Left lung (tissue), 10 donors: ENCODE results near the gene CEBPA. TPM values are rescaled to one million over a fixed set of nuclear protein-coding genes. Genes with fewer than 3 reads are reported as not detected.
A peak's percentile ranks its signal among the peaks of the same experiment; 100 is the strongest.

Experiments
- ATAC-seq: fragments of 200-7000 bp; cut with Tn5 transposase; one replicate; pipeline ENCODE4 v1.9.1; 2020; ENCODE audit warnings: moderate library complexity
- DNase-seq, 4 donors: peaks; one replicate each; pipeline ENCODE4 v3.0.0-alpha.2; 2013 to 2020
- H3K27ac ChIP-seq, 2 donors: fragments of 200-600 bp; sonication (generic) in 1 of 2; one replicate each; pipeline versions ENCODE4 v1.5.0 to v1.8.0; 2020 to 2021
- H3K27me3 ChIP-seq, 2 donors: fragments of 200-600 bp; sonication (generic) in 1 of 2; one replicate each; pipeline versions ENCODE4 v1.5.0 to v1.8.0; 2020 to 2021
- H3K36me3 ChIP-seq, 2 donors: fragments of 200-600 bp; sonication (generic) in 1 of 2; one replicate each; pipeline versions ENCODE4 v1.5.0 to v1.8.0; 2020 to 2021
- H3K4me1 ChIP-seq, 2 donors: fragments of 200-600 bp; one replicate each; pipeline ENCODE4 v1.8.0; 2021
- H3K4me3 ChIP-seq, 2 donors: fragments of 200-600 bp; sonication (generic) in 1 of 2; one replicate each; pipeline versions ENCODE4 v1.5.0 to v1.8.0; 2020 to 2021; ENCODE audit warnings: mild to moderate bottlenecking in 1 of 2
- H3K9me3 ChIP-seq, 2 donors: fragments of 200-600 bp; sonication (generic) in 1 of 2; one replicate each; pipeline versions ENCODE4 v1.5.0 to v1.8.0; 2020 to 2021
- intact Hi-C, 2 donors: fragments of 100-400 bp; cut with DNase I; formaldehyde crosslinking; loops; one replicate each; pipeline versions ENCODE4 v1.11.2 to v1.14.2; 2022
- polyA plus RNA-seq, 6 donors: library from polyadenylated mRNA; unstranded; fragments of 120-200 nt; gene quantifications; one replicate each; pipeline ENCODE4 v1.2.1, GENCODE V29; 2013; ENCODE audit not compliant: insufficient read length in 6 of 6
- total RNA-seq, 2 donors: library from RNA; stranded (reverse); fragmentation: NEBNext Ultra II Directional; extraction: Animal tissue kit (Norgen Biotek cat#: 25700); gene quantifications; one replicate each; pipeline ENCODE4 v1.2.1, GENCODE V29; 2021
- TF ChIP-seq, protein P1 (sequence below), 2 donors: fragments of 200-600 bp; sonication (generic) in 1 of 2; IDR thresholded peaks; one replicate each; pipeline versions ENCODE4 v1.5.0 to v1.8.0; 2021; ENCODE audit warnings: antibody characterized with exemption in 2 of 2
- donor health status: DM: no; HTN: yes; CAD: no.
- donor health status: DM: no; HTN: no; CAD: no.

CEBPA gene
- total and polyA plus RNA-seq, 8 donors = 11.2 to 93.8 (median 16.5) TPM

DNA sequence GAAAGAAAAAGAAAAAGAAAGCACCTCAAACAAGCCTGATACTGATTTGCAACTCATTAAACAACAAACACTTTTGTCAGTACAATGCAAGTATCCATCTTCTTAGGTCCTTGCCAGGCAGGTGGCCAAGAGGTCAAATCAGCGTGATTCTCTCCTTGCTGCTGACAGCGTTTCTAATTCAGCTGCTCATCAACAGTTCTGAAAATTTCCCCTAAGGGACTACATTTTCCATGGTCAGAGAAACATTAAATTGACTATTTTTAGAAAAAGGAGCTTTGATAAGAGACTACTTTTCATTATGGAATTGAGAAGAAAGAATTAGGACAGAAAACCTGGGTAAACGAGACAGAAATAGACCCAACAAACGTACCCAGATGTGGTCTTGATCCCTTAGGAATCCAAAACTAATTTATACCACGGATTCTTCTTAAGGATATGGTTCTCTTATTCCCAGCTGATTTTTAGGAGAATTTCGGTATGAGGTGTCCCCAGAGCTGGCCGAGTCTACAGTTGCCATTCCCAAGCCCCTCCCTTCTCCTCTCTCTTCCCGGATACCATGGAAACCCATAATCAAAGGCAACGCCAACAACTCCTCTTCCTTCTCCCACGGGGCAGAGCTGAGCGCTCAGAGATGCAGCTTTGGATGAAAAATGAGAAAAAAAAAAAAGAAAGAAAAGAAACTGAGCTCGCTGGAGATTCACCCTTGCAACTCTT is 41.7 kb upstream of the CEBPA start:
- H3K4me3 ChIP-seq = no peak overlapping the region
- no peaks in the 10 kb centered on the region for H3K36me3 ChIP-seq
- ATAC-seq (peak; percentile 53), DNase-seq (peak in 2 of 4 donors; percentile 8 to 33)
- peaks cover 4 to 45% of the 10 kb centered on the region in 2 donors for H3K27me3 ChIP-seq
- intact Hi-C loops = no loop called here
- TF ChIP-seq, protein P1, sequence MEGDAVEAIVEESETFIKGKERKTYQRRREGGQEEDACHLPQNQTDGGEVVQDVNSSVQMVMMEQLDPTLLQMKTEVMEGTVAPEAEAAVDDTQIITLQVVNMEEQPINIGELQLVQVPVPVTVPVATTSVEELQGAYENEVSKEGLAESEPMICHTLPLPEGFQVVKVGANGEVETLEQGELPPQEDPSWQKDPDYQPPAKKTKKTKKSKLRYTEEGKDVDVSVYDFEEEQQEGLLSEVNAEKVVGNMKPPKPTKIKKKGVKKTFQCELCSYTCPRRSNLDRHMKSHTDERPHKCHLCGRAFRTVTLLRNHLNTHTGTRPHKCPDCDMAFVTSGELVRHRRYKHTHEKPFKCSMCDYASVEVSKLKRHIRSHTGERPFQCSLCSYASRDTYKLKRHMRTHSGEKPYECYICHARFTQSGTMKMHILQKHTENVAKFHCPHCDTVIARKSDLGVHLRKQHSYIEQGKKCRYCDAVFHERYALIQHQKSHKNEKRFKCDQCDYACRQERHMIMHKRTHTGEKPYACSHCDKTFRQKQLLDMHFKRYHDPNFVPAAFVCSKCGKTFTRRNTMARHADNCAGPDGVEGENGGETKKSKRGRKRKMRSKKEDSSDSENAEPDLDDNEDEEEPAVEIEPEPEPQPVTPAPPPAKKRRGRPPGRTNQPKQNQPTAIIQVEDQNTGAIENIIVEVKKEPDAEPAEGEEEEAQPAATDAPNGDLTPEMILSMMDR (IDR thresholded peaks at IDR 0.05) = no peak
- no peak overlapping the region for H3K27ac ChIP-seq
- H3K9me3 ChIP-seq = no peaks in the 10 kb centered on the region
- no peaks in the 10 kb centered on the region for H3K4me1 ChIP-seq

DNA sequence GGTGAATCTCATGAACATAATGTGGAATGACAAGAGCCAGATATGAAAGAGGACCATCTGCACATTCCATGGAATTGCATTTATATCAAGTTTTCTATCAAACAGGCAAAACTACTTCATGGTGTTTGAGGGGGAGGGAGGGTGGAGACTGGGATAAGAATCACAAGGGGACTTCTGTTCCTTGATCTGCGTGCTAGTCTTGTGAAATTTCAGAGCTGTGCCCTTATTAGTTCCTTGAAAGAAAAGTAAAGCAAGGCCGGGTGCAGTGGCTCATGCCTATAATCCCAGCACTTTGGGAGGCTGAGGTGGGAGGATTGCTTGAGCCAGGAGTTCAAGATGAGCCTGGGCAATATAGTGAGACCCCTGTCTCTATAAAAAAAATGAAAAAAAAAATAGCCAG is 41.0 kb upstream of the CEBPA start:
- TF ChIP-seq, protein P1 (IDR thresholded peaks at IDR 0.05) = no peak
- H3K9me3 ChIP-seq = no peaks in the 10 kb centered on the region
- ATAC-seq = no peak
- DNase-seq = no peak
- H3K27ac ChIP-seq = no peak overlapping the region
- no peak overlapping the region for H3K4me3 ChIP-seq
- peaks cover 4 to 39% of the 10 kb centered on the region in 2 donors for H3K27me3 ChIP-seq
- intact Hi-C loops = no loop called here
- H3K36me3 ChIP-seq = no peaks in the 10 kb centered on the region
- no peaks in the 10 kb centered on the region for H3K4me1 ChIP-seq

DNA sequence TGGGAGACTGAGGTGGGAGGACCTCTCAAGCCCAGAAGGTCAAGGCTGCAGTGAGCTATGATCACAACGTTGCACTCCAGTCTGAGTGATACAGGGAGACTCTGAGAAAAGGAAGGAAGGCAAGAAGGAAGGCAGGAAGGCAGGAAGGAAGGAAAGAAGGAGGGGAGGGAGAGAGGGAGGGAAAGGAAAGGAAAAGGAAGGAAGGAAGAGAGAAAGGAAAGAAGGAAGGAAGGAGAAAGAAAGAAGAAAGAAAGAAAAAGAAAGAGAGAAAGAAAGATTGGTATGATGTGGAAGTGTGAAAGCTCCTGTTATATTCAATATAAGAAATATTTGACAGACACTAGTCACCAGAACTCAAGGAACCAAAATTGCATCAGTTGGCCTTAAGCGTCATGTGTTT is 38.7 kb upstream of the CEBPA start:
- intact Hi-C loops = no loop called here
- Histone ChIP-seq H3K27ac (no peak overlapping the region), H3K9me3 (no peaks in the 10 kb centered on the region), H3K36me3 (no peaks in the 10 kb centered on the region), H3K27me3 (peaks cover 4 to 21% of the 10 kb centered on the region in 2 donors), H3K4me1 (no peaks in the 10 kb centered on the region), H3K4me3 (no peak overlapping the region)
- no peak for DNase-seq
- TF ChIP-seq, protein P1 (IDR thresholded peaks at IDR 0.05) = no peak
- ATAC-seq = no peak

DNA sequence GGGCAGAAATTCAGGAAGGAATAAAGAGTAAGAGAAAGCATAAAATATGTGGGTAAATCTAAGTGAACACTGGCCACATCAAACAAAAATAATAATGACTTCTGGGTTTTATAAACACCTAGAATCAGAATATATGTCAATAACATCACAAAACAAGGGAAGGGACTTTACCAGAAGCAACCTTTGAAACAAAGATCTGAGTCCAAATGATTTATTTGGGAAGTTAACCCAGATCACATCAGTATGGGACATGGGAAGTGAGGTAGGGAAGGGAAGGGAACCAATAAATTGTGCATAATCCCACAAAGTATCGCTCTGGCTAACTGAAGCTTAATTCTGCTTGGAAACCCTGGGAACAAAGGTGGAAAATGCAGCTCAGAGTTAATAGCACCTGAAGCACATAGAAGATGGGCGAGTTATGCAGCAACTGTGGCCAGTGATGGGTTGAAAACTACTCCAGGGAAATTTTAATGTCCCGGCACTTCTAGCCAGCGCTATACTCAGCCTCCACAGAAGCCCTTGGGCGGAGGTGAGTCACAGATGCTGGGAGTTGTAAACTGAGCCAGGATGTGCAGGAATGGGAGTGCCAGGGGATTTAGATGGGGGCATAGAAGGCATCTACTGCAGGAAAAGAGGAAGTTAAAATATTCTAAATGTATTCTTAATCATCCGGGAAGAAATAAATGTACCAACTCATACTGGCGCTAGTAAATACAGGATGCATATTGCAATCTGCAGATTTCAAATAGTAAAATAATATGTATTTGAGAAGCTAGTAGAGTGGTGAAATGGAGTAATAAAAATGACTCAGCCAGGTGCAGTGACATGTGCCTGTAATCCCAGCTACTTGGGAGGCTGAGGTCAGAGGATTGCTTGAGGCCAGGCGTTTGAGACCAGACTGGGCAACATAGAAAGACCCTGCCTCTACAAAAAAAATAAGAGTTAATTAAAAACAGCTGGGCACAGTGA is 37.0 kb upstream of the CEBPA start:
- TF ChIP-seq, protein P1 (IDR thresholded peaks at IDR 0.05) = no peak
- Histone ChIP-seq H3K4me3 (no peak overlapping the region), H3K36me3 (no peaks in the 10 kb centered on the region), H3K27me3 (peaks cover 4 to 12% of the 10 kb centered on the region in 2 donors), H3K4me1 (no peaks in the 10 kb centered on the region), H3K27ac (no peak overlapping the region), H3K9me3 (no peaks in the 10 kb centered on the region)
- ATAC-seq (no peak), DNase-seq (no peak)
- intact Hi-C loops = no loop called here

DNA sequence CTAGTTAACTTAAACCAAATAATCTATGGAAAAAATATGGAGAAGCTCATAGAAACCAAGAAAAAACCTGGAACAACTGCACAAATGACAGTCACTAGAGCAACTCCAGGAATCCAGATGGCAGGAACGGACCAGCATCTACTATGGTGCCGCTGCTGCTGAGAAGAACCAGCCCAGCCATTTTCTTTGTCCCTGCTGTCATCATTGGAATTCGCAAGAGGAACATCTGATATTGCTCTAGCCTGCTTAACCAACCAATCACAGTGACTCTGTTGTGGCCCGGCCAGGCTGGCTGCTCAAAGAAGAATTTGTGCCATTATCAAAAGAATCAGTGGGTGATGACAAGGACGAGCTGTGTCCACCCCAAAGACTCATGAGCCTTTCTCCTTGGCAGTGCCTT is 33.1 kb upstream of the CEBPA start:
- peaks cover 0 to 3% of the 10 kb centered on the region in 2 donors for H3K9me3 ChIP-seq
- TF ChIP-seq, protein P1 (IDR thresholded peaks at IDR 0.05) = no peak
- ATAC-seq = no peak
- intact Hi-C loops = no loop called here
- DNase-seq = no peak
- peaks cover 0 to 15% of the 10 kb centered on the region in 2 donors for H3K4me1 ChIP-seq
- no peak overlapping the region for H3K27ac ChIP-seq
- H3K36me3 ChIP-seq = no peaks in the 10 kb centered on the region
- H3K4me3 ChIP-seq = no peak overlapping the region
- H3K27me3 ChIP-seq = no peaks in the 10 kb centered on the region
